Activated CD4-positive, CD25-positive, alpha-beta regulatory T cell (primary cell): ENCODE results near the gene KHNYN.
"Not testable (repeated sequence)": the region's sequence is repeated elsewhere in the genome, so short reads cannot be mapped to it uniquely, and the experiment has no call there.

Source experiments
- DNase-seq, 4 experiments: peaks; one replicate each; lab custom pipeline; 2025; lab: John Stamatoyannopoulos, UW

KHNYN gene

GRCh38 chr14:24473211-24473610 is 43.5 kb downstream of the KHNYN start:
- no peak for DNase-seq

DNA sequence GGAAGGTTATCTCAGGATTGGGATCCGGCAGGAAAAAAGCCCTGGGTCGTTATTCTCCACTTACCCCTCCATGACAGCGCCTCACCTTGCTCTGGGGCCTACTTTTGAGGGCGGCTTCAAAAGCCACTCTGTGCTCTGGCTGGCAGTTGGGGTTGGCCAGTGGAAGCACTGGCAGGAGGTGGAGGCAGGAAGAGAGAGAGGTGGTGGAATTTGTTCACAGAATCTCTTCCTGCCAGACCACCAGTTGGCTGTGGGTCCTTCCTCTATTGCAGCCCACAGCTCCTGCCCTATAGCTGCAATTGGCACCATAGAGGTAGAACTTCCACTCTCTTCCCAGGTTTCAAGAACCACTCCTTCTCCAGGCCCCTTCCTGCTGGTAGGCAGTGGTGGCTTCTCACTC is 45.5 kb downstream of the KHNYN start:
- no peak for DNase-seq

- not testable (repeated sequence) for DNase-seq
These were observed 50.2 kb downstream of the KHNYN start for GRCh38 chr14:24479999-24480398.

GRCh38 chr14:24481622-24482324 is 52.0 kb downstream of the KHNYN start:
- DNase-seq, result no peak

DNA sequence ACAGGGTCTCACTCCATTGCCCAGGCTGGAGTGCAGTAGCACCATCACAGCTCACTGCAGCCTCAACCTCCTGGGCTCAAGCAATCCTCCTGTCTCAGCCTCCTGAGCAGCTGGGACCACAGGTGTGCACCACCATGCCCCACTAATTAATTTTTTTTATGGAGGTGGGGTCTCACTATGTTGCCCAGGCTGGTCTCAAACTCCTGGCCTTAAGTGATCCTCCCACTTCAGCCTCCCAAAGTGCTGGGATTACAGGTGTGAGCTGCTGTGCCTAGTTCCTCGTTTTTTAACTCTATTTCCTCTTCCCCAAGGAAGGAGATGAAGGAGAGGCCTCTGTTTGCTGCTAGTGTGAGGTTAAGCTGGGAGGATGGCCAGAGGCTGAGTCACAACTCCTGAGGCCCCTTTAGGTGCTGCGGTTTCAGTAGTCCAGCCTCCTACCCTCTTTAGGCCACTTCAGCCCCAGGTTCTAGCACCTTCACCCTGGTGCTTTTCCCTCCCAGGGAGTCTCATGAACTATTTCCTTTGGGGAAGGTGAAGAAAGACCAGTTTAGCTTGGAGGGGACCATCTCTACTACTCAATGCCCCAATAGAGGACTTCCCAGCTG is 53.0 kb downstream of the KHNYN start:
- not testable (repeated sequence) for DNase-seq

DNA sequence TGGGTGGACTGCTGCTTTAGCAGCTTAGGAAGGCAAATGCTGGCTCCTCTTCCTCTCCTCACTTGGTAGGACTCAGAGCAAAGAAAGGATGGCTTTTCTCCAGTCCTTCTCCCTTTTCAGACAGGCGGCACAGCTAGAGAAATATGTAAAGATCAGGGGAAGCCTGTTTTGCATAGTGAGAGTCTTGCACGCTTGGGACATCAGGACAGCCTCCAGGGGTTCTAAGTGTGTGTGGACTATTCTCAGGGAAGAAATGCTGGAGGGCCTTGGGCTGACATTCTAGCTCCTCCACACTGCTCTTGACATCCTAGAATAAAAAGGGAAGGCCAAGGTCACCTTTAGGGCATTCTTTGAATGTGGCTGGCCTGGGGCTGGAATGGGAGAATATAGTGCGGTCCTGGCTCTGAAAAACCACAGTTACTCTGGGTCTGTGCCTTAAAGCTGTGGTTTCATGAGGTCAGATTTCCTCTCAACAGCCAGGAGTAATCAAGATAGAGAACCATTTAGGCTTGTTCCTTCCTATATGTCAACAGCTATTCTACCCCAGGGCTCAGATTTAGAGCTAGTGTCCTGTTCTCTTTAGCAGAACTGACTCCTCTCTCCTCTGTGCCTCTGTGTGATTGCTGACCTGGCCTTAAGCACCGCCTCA is 54.0 kb downstream of the KHNYN start:
- no peak for DNase-seq
